ENCODE data around the gene MACROD2. TPM values are rescaled to one million over a fixed set of nuclear protein-coding genes. Genes with fewer than 3 reads are reported as not detected.

MACROD2 gene
- total and polyA plus RNA-seq, 2 experiments from 2014 or later, result 2.8 to 4.3 TPM

DNA sequence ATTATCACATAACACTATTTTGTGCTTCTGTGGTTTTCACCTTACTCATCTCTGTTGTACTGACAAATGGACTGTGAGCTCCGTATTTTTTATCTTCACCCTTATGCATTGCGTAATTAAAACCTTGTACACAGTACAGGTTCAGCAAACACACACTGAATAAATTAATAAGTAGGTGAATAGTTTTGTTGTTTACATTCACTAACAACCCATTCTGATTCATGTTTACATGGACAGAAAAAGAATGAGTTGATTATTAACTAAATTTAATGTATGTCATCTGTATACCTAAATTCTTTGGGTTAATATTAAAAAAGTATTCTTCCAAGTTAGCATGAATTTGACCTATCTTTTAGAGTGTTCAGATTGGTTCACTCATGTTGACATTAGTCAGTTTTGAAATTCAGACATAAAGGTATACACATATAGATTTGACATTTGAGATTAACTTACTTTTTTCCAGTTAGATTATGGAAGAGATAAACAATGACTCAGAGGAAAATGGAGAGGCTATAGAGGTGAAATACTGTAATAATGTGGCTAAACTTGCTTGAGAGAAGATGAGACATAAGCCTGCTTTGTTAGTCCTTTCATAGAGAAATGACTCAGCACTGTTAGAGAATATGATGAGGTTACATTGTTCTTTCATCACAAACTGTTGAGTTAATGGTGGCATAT lies 883.8 kb downstream of the MACROD2 start:
- no peaks in the 10 kb centered on the region for H3K36me3 ChIP-seq (ENCODE audit: insufficient read depth)
- TF ChIP-seq JUNB (IDR thresholded peaks at IDR 0.05; ENCODE audit: unreplicated experiment) (no peak), ZNF114 (CRISPR knock-in tag; IDR thresholded peaks at IDR 0.05) (no peak), ZNF462 (CRISPR knock-in tag; IDR thresholded peaks at IDR 0.05) (no peak), STAT1 (IDR thresholded peaks at IDR 0.05; ENCODE audit: unreplicated experiment) (no peak), CREB1 (CRISPR knock-in tag; IDR thresholded peaks at IDR 0.05; ENCODE audit: low read depth) (no peak), EZH2phosphoT487 (IDR thresholded peaks at IDR 0.05; ENCODE audit: unreplicated experiment) (no peak), POLR2AphosphoS5 (IDR thresholded peaks at IDR 0.05; ENCODE audit: low read depth) (no peak), CTCF (conservative IDR thresholded peaks at IDR 0.05; ENCODE audit: low read depth in 2 of 2) (no peak), EZH2 (IDR thresholded peaks at IDR 0.05; ENCODE audit: low read depth, unreplicated experiment) (no peak), NANOG (IDR thresholded peaks at IDR 0.05; ENCODE audit: borderline replicate concordance) (no peak), ZNF331 (CRISPR knock-in tag; IDR thresholded peaks at IDR 0.05; ENCODE audit: low read depth) (no peak), REST (IDR thresholded peaks at IDR 0.05; ENCODE audit: unreplicated experiment) (no peak)
- TF ChIP-seq, protein P1, sequence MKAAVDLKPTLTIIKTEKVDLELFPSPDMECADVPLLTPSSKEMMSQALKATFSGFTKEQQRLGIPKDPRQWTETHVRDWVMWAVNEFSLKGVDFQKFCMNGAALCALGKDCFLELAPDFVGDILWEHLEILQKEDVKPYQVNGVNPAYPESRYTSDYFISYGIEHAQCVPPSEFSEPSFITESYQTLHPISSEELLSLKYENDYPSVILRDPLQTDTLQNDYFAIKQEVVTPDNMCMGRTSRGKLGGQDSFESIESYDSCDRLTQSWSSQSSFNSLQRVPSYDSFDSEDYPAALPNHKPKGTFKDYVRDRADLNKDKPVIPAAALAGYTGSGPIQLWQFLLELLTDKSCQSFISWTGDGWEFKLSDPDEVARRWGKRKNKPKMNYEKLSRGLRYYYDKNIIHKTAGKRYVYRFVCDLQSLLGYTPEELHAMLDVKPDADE (IDR thresholded peaks at IDR 0.05), result no peak
- no peak overlapping the region for H2AFZ ChIP-seq
- no peak overlapping the region for H3K27ac ChIP-seq (ENCODE audit: low read depth)
- no peak for ATAC-seq
- Mint-ChIP-seq H3K27me3 (ENCODE audit: insufficient read depth, low read depth, poor library complexity) (no peaks in the 10 kb centered on the region), H3K9me3 (no peaks in the 10 kb centered on the region), H3K4me1 (peaks cover 3% of the 10 kb centered on the region; the same call in 2 of the 3 replicates), H3K27ac (no peak overlapping the region; the same call in 1 of the 2 replicates), H3K4me3 (no peak overlapping the region), H3K36me3 (ENCODE audit: low read depth) (no peaks in the 10 kb centered on the region)
- no peak overlapping the region for H3K4me2 ChIP-seq
- H3K4me1 ChIP-seq (ENCODE audit: insufficient read depth), result 0 out of 2 replicates have a peak, but pooled peaks cover 2% of the 10 kb centered on the region
- no peaks in the 10 kb centered on the region for H3K27me3 ChIP-seq (ENCODE audit: insufficient read depth)
- H3K79me2 ChIP-seq (replicated peaks; ENCODE audit: insufficient read depth), result no peaks in the 10 kb centered on the region
- DNase-seq (ENCODE audit: low spot score), result no peak
- no peaks in the 10 kb centered on the region for H3F3A ChIP-seq (replicated peaks; ENCODE audit: low read depth)
- peaks cover 4% of the 10 kb centered on the region; the same call in 1 of the 2 replicates for H3K9me2 ChIP-seq (ENCODE audit: insufficient read depth)
- H3K4me3 ChIP-seq, result no peak overlapping the region
- H4K20me1 ChIP-seq (replicated peaks; ENCODE audit: insufficient read depth), result no peaks in the 10 kb centered on the region

Measured in GM23338 (cell line).